Gastrocnemius medialis (tissue), 4 donors: ENCODE results near the gene SETBP1.

ENCODE experiments used
- CTCF ChIP-seq, 5 experiments: fragments of 450-650 bp in 3 of 5; fragments of 200-600 bp in 2 of 5; sonication (generic) in 2 of 5; IDR thresholded peaks in 4 of 5; conservative IDR thresholded peaks in 1 of 5; 1 replicate in 4 of 5; 2 replicates in 1 of 5; pipeline ENCODE4 v1.5.1; 2016 to 2019; ENCODE audit warnings: antibody characterized with exemption in 5 of 5, mild to moderate bottlenecking in 3 of 5, moderate library complexity in 3 of 5
- POLR2A ChIP-seq, 2 donors: fragments of 450-650 bp; IDR thresholded peaks; one replicate each; pipeline ENCODE4 v1.6.1; 2017; ENCODE audit warnings: antibody characterized with exemption in 2 of 2, mild to moderate bottlenecking in 2 of 2, moderate library complexity in 2 of 2

GRCh38 chr18:44859263-44859662 lies 178.6 kb downstream of the SETBP1 start:
- TF ChIP-seq POLR2A (IDR thresholded peaks at IDR 0.05) (no peak), CTCF (IDR thresholded peaks at IDR 0.05 in 4 of 5, conservative IDR thresholded peaks at IDR 0.05 in 1 of 5) (no peak)
